ENCODE results near the gene ERVFRD-1.

DNA sequence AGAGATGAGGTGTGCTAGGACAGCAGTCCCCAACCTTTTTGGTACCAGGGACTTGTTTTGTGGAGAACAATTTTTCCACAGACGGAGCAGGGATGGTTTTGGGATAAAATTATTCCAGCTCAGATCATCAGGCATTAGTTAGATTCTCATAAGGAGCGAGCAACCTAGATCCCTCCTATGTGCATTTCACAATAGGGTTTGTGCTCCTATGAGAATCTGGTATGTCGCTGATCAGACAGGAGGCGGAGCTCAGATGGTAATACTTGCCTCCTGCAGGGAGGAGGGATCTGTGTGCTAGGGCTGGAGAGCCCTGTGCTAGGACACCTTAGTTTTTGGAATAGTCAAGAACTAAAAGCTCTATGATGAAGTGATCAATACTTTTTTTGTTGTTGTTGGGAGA lies 15.4 kb downstream of the ERVFRD-1 start:
- TF ChIP-seq CTCF (optimal IDR thresholded peaks at IDR 0.05 in 1 of 3, IDR thresholded peaks at IDR 0.05 in 1 of 3, conservative IDR thresholded peaks at IDR 0.05 in 1 of 3; ENCODE audit: extremely low read depth in 1 of 3, insufficient read depth in 2 of 3, low read length in 3 of 3) (no peak), EZH2 (IDR thresholded peaks at IDR 0.05; ENCODE audit: low read length) (no peak)
